H4 (cell line): Measurements from ENCODE around the gene GON7. TPM values are rescaled to one million over a fixed set of nuclear protein-coding genes. Genes with fewer than 3 reads are reported as not detected.
"Not testable (repeated sequence)": the region's sequence is repeated elsewhere in the genome, so short reads cannot be mapped to it uniquely, and the experiment has no call there.

ENCODE experiments used
- DNase-seq: peaks from one replicate; pipeline ENCODE4 v3.0.0-alpha.2; 2015; ENCODE audit warnings: low spot score
- total RNA-seq: library from RNA; depleted of rRNA; stranded (reverse); fragments of >200 nt; shearing (Covaris generic); gene quantifications from 2 replicates; pipeline ENCODE4 v1.2.3, GENCODE V29; 2014; rRNA removed

The GON7 gene
- total RNA-seq, 1 experiment from 2014 or later = 34.8 TPM

DNA sequence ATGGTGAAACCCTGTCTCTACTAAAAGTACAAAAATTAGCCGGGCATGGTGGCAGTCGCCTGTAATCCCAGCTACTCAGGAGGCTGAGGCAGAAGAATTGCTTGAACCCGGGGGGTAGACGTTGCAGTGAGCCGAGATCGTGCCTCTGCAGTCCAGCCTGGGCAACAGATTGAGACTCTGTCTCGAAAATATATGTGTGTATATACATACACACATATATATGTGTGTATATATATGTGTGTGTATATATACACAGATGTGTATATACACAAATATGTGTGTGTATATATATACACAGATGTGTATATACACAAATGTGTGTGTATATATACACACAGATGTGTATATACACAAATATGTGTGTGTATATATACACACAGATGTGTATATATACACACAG, 48.5 kb downstream of the GON7 start:
- not testable (repeated sequence) for DNase-seq

DNA sequence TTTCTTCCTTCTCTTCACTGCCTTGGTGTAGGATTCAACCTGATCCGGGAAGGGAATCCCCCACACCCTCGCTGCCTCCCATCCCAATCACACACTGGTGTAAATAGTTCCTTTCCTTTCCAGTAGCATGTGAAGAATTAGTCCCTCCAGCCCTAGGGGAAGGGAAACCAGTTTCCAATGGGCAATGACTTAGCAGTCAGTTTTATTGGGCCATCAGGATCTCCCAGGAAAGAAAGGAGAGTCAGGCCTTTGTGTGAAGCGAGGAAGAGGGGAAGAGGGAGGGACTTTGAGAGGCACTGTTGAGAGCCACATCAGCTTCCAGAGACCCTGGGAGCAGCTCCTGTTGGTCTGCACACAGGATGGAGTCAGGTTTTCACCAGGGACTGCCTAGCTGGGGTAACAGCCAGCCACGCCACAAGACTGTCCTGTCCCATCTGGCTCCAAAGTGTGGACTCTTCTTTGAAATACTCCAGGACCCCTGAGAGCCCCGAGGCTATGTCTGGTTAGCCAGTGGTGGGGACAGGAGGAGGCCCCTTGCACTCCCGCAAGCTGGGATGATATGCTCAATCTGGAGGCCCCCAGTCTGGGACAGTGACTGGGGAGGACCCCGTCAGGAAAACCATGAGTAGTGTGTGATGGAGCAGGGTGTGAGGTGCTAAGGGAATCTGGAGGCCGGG, 50.0 kb downstream of the GON7 start:
- DNase-seq = no peak

DNA sequence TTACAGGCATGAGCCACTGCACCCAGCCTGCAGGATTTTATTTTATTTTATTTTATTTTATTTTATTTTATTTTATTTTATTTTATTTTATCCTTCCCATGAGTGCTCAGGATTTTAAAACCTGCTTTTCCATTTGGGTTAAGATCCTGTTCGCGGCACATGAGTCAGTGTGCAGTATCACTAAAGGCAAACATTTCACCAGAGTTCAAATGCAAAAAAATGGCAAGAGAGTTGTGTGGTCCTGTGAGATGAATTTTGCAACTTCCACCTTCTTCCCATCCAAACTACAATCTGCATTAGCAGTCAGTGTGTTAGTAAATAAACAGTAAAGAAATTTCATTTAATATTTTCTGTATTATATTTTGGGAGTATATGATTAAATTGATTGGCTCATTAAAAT, 51.2 kb downstream of the GON7 start:
- no peak for DNase-seq

DNA sequence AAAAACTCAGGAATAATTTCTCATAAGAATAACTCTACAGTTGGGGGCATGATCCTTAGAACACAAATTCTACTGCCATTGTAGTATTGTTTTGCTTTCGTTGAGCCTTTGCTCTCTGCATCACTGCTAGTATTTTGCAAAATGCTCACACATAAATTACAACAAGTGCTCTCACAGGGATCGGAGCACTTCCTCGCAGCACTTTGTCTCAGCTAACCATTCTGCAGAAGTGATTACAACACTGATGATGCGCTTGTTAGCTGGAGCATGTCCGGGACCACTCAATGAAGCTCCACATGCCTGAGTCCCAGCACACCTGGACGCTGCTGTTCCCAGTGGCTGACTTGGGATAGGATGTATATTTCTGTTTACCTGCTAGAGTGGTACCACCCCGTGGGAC, 53.7 kb downstream of the GON7 start:
- DNase-seq = no peak

Other genes starting within 250 kb of the GON7 start
- gene ITPK1, start 91.1 kb downstream of the GON7 start, total RNA-seq = 18.8 and 24.0 TPM in 2 replicates
- 8.9 and 9.1 TPM in 2 replicates for gene MOAP1, start 22.2 kb downstream of the GON7 start, total RNA-seq
- gene LYSET, start 21.7 kb downstream of the GON7 start, total RNA-seq = 22.7 and 28.7 TPM in 2 replicates
- gene UBR7, start 191 bp upstream of the GON7 start, total RNA-seq = 28.4 and 39.5 TPM in 2 replicates
- 11.0 and 12.4 TPM in 2 replicates for gene BTBD7, start 126.0 kb upstream of the GON7 start, total RNA-seq
- gene COX8C, start 140.1 kb upstream of the GON7 start, total RNA-seq = not detected in 2 replicates
- gene UNC79, start 223.9 kb upstream of the GON7 start, total RNA-seq = 0.02 and 0.06 TPM in 2 replicates